Epithelial cell of prostate (primary cell): ENCODE measurements around the gene AMOTL1.

Experiments
- DNase-seq: peaks from one replicate; pipeline ENCODE4 v3.0.0-alpha.2; 2011; ENCODE audit warnings: low read depth, low spot score
- H3K27ac ChIP-seq: fragments of 450-650 bp; 2 replicates; pipeline ENCODE4 v1.5.1; 2017; ENCODE audit warnings: mild to moderate bottlenecking

Gene AMOTL1

DNA sequence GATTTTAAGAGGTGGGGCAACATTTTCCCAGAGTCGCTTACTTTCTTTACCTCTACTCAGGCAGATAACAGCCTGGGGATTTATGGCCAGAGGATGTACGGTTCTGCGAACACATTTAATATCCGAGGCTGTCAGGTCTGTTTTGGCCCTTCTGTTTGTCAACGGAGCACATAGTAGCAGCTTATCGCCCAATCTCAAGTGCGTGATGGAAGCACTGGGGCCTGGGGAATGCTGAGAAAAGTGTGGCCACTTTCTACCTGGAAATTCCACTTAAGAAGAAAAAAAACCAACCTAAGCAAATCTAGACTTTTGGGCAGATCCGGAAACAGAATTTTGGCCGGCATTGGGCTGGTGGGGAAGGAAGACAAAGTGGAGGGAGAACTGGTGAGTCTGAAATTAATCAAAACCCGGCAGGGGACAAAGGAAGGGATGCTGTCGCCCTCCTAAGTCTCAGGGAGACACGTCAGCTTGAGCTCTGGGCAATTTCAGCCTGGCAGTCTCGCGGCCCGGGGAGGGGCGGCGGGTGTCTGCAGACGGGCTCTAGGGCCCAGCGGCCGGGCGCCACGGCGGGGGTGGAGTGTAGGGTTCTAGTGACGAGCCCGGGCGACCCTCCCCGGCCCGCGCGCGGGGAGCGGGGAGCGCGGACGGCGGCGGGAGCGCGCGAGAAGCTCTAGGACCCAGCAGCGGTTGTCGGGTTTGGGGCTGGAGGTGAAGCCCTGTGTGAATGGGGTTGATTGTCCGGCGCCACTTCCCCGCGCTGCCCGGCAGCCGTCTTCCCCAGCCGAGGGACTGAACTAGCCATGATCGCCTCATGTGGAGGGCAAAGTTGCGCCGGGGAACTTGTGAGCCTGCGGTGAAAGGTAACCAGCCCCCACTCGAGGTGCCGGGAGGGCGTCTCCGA is at the start of gene AMOTL1:
TSS of gene AMOTL1 (plus strand) at position 656 of the 901 bp plus-strand sequence. CDS start at position 812, 156 bp downstream.
- peak within 1 kb of the TSS; percentile 98 for H3K27ac ChIP-seq

GRCh38 chr11:94719876-94720275 is 48.3 kb upstream of the AMOTL1 start:
- no peak overlapping the region for H3K27ac ChIP-seq
- no peak for DNase-seq

More for the DNA sequence above, at the start of gene AMOTL1:
- no peak for DNase-seq

GRCh38 chr11:94721565-94722292 is 46.4 kb upstream of the AMOTL1 start:
- peak overlapping the region; percentile 9 for H3K27ac ChIP-seq
- no peak for DNase-seq

DNA sequence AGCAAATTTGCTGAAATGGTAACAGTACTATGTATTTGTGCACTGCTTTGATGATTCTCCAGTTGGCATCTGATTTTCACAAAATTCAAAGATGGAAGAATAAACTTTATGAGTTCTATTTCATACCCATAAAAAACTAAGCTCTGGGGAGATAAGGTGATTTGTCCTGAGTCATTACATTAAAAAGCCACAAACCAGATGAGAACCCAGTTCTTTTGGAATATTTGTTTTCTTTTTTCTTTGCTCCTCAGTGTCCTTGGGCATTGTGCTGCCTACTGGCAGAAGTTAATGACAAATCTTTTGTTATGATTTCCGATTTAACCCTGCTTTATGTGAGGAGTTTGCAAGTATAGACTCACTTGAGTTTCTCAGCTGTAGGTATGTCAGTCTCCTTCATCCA is 45.4 kb upstream of the AMOTL1 start:
- DNase-seq, result no peak
- H3K27ac ChIP-seq, result no peak overlapping the region

GRCh38 chr11:94725097-94725496 is 43.1 kb upstream of the AMOTL1 start:
- no peak for DNase-seq

DNA sequence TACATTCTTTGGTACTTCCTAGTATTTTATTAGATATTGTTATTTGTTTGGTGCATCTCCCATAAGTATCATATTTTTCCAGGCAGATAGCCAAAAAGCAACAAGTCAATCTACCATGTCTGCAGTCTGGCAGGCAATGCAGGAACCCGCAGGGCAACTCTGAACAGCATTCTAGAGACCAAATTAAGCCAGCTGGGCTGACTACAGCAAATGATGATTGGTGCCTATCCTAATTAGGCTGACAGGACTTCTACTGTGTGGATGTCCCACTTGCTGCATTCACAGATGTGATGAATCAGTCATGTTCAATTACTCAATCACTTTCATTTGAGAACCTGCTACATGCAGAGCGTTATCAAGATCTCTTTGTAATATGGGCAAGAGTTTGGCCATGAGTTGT is 40.3 kb upstream of the AMOTL1 start:
- DNase-seq, result no peak
- no peak overlapping the region for H3K27ac ChIP-seq

More at GRCh38 chr11:94725097-94725496, 43.1 kb upstream of the AMOTL1 start:
- H3K27ac ChIP-seq, result no peak overlapping the region

DNA sequence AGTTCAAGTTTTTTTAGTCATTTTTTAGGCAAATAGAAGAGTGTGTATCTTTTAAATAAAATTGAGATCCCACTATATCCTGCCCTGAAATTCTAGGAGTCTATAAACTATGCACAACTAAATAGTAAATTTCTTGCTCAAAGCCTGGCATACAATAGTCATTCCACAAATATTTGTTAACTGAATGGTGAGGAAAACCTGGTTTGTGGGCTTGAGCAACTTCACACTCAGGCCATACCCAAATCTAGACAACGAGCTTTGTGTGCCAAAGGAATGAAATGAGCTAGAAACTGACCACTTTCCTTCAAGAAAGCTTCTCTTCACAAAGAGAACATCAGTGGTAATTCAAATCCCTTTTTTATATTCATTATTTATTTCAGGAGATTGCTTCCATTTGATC is 39.6 kb upstream of the AMOTL1 start:
- no peak for DNase-seq
- H3K27ac ChIP-seq, result peak overlapping the region; percentile 0

DNA sequence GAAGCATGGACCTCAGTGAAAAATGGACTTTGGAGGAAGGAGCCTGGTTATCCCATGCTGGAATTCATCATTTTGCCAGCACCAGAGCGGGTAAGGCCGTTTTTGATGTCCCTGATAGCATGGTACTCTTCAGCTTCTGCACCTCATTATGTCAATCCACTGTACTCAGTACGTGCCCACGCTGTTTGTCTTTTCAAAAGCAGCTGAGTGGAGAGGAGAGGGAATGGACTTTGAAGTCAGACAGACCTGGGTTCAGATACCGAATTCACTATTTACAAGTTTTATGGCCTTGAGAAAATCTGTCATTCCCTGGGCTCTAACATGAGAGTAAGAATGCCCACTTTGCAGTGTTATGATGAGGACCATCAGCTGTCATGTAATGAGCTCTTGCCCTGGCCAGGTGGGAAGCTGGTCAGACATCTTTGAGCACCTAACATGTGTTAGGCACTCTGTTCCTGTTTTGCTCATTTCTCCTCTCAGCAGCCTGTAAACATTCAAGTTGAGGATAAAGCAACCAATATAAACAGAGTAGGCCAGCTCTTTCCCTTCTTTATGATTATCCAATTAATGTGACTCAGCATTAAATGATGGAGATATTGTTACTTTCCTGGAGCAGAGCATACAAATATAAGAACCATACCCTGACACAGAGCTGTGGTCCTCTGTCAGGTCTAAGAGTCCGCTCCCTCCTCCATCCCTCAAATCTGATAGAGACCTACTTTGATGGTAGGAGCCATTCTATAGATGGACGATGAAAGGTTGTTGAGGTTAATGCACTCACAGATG is 39.0 kb upstream of the AMOTL1 start:
- H3K27ac ChIP-seq, result peak overlapping the region; percentile 0
- DNase-seq, result no peak

DNA sequence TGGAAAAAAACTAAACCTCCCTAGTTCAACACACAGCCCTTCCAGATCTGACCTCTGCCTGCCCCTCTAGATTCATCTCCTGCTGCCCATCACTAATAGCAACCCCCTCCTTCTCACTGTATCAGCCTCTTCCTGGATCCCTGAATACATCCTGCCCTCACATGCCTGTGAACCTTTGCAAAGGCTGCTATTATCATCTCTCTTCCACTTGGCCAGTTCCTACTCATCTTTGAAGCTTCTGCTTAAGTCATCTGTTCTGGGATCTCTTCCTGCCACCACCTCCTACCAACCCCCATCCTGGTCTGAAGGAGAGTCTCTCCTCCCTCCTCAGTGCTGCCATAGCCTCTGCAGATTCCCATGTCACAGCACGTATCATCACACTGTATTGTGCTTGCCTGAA is 38.0 kb upstream of the AMOTL1 start:
- H3K27ac ChIP-seq, result peak overlapping the region; percentile 80

GRCh38 chr11:94731880-94732601 is 36.1 kb upstream of the AMOTL1 start:
- DNase-seq, result peak; percentile 41
- H3K27ac ChIP-seq, result peak overlapping the region; percentile 80

More for the DNA sequence above, 38.0 kb upstream of the AMOTL1 start:
- no peak for DNase-seq

GRCh38 chr11:94732617-94733281 is 35.4 kb upstream of the AMOTL1 start:
- no peak for DNase-seq
- peak overlapping the region; percentile 80 for H3K27ac ChIP-seq

- no peak overlapping the region for H3K27ac ChIP-seq
- DNase-seq, result no peak
These were observed 33.4 kb upstream of the AMOTL1 start for GRCh38 chr11:94734563-94735275.

GRCh38 chr11:94735907-94736306 is 32.2 kb upstream of the AMOTL1 start:
- no peak for DNase-seq
- no peak overlapping the region for H3K27ac ChIP-seq

- no peak for DNase-seq
- peak overlapping the region; percentile 4 for H3K27ac ChIP-seq
These were observed 31.0 kb upstream of the AMOTL1 start for GRCh38 chr11:94737171-94737611.

DNA sequence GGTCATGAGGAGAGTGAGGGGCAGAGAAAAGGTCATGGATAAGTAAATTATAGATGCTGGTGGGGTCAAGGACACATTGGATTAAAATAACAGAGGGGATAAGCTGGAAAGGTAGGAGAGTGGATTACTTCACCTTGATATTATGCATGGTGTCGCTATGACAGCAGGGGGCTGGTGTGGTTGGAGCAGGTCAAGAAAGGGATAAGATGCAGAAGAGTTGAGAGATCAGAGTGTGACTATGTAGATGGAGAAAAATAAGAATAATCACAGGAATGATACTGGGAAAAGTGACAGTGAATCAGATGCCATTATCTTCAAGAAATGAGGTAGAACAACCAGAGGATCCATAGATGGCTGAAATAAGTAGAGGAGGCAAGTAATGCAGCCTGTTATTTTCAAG is 29.4 kb upstream of the AMOTL1 start:
- DNase-seq, result no peak
- no peak overlapping the region for H3K27ac ChIP-seq

- no peak overlapping the region for H3K27ac ChIP-seq
These were observed 28.8 kb upstream of the AMOTL1 start for GRCh38 chr11:94739331-94739730.

DNA sequence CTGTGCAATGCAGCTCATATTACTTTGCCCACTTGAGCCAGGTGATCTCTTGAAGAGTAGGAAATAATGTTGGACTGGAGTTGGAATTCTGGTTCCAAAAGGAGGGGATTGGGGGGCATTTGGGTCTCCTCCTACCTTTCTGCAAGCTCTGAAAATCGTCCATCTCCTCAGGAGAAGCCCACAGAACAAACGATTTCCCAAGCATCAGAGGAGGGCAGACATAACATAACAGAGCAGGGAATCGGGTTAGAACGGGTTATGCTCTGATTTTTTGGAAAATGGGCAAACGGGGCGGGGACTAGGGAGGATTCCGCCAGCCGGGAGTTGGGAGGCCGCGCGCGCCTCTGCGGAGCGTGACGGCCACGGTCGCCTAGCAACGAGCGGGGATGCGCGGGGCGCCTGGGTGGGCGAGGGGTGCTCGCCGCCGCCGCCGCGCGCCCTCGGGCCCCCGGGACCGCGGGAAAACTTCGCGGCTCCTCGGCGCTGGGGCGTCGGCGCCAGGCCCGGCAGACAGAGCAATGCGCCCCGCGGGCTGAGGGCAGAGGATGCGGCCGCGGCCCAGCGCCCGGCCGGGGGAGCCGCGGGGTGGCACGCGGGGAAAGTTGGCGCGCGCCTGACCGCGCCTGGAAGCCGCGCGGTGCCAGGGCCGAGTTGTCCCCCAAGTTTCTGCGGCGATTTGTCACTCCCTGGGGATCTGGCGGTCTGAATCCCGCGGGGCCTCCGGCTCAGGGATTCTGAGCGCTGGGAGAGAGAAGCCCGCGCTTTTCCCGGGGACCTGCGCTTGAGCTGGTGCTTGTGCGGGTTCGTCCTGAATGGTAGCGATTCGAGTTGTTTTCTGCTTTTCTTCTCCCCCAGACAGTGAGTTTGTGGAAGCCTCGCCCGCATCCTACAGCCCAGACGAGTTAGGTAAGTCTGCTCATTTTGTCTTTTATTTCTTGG is 27.8 kb upstream of the AMOTL1 start:
- no peak for DNase-seq

More at GRCh38 chr11:94739331-94739730, 28.8 kb upstream of the AMOTL1 start:
- no peak for DNase-seq

More for the DNA sequence above, 27.8 kb upstream of the AMOTL1 start:
- H3K27ac ChIP-seq, result peak overlapping the region; percentile 51
